COLO668 (cell line): ENCODE data around the gene TRERF1.
"Not testable (repeated sequence)": the region's sequence is repeated elsewhere in the genome, so short reads cannot be mapped to it uniquely, and the experiment has no call there.

Experiments
- DNase-seq: peaks from one replicate; lab custom pipeline; 2025; ENCODE audit not compliant: unreplicated experiment; lab: John Stamatoyannopoulos, UW

Gene TRERF1, protein sequence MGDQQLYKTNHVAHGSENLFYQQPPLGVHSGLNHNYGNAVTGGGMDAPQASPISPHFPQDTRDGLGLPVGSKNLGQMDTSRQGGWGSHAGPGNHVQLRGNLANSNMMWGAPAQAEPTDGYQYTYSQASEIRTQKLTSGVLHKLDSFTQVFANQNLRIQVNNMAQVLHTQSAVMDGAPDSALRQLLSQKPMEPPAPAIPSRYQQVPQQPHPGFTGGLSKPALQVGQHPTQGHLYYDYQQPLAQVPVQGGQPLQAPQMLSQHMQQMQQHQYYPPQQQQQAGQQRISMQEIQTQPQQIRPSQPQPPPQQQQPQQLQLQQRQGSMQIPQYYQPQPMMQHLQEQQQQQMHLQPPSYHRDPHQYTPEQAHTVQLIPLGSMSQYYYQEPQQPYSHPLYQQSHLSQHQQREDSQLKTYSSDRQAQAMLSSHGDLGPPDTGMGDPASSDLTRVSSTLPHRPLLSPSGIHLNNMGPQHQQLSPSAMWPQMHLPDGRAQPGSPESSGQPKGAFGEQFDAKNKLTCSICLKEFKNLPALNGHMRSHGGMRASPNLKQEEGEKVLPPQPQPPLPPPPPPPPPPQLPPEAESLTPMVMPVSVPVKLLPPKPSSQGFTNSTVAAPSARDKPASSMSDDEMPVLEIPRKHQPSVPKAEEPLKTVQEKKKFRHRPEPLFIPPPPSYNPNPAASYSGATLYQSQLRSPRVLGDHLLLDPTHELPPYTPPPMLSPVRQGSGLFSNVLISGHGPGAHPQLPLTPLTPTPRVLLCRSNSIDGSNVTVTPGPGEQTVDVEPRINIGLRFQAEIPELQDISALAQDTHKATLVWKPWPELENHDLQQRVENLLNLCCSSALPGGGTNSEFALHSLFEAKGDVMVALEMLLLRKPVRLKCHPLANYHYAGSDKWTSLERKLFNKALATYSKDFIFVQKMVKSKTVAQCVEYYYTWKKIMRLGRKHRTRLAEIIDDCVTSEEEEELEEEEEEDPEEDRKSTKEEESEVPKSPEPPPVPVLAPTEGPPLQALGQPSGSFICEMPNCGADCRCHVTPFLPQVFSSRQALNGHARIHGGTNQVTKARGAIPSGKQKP (N-terminal part only)

GRCh38 chr6:42451333-42452170 lies at the start of gene TRERF1:
TSS of gene TRERF1 (minus strand) at chr6:42451926. CDS start at chr6:42269590, 182,336 bp downstream.
- peak; percentile 76 for DNase-seq

- DNase-seq = no peak
Observed at GRCh38 chr6:42498473-42499128, 46.9 kb upstream of the TRERF1 start.

DNA sequence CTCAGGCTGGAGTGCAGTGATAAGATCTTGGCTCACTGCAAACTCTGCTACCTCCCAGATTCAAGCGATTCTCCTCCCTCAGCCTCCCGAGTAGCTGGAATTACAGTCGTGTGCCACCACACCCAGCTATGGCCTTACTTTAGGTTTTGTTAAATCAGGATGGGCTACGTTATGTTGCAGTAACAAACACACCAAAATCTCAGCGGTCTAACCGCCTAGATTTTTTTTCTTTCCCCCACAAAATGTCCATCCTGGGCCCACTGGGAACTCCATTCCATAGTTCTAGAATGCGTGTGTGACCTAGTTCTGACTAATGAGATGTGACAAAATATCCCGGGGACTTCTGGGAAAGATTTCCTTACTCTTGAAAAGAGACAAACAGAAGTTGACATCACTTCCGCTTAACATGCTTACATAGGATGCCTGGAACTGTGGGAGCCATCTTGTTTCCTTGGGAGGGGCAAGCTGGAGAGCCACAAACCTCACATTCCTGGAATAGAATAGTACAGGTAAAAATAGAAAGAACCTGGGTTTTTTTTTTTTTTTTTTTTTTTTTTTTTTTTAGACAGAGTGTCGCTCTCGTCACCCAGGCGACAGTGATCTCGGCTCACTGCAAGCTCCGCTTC lies 42.3 kb upstream of the TRERF1 start:
- DNase-seq = no peak

GRCh38 chr6:42488129-42488528 lies 36.4 kb upstream of the TRERF1 start:
- DNase-seq = no peak

- DNase-seq = no peak
Observed at GRCh38 chr6:42484261-42484660, 32.5 kb upstream of the TRERF1 start.

DNA sequence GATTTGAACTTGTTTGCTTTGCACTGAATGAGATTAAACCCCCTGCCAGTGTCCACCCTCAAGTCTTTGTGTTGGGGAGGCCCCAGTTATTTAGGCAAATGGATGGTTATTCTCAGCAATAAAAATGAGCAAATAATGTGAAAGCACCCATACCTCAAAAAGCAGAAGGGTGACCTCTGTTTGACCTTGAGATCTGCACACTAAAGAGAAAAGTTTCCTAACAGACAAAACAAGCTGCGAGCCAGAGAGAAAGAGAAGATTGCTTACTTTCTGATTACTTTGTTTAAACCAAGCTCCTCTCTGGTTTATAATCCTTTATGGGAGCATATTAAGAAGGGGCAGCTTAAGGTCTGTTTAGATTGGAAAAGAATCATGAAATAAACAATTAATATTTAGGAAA lies 30.4 kb upstream of the TRERF1 start:
- no peak for DNase-seq

DNA sequence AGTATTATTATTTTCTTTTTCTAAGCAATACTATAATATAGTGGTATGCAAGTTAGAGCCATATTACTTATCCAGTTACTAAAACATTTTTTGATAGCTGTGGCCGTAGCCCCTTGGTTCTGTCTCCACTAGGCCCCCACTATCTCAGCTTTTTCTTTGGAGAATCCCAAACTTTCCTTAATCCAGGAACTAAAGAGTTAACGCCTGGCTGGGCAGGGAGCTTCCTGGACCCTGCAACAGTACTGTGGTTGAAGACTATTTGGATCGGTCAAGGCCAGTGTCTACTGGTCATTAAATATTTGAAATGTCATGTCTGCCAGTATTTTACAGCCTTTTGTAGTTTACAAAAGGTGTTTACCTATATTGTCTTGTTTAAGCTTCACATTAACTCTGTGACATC lies 20.0 kb upstream of the TRERF1 start:
- DNase-seq = no peak

- no peak for DNase-seq
Observed at GRCh38 chr6:42471142-42471541, 19.4 kb upstream of the TRERF1 start.

DNA sequence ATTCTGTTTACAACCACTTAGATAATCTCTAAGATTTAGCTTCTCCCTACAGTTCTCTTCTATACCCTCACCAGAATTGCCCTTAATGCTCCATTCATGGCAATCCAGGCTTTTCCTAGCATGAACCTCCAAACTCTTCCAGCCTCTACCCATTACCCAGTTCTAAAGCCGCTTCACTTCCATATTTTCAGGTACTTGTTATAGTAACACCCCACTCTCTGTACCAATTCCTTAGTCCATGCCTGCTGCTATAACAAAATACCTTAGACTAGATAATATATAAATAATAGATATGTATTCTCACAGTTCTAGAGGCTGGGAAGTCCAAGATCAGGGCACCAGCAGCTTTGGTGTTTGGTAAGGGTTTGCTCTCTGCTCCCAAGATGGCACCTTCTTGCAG lies 16.5 kb upstream of the TRERF1 start:
- DNase-seq = no peak

- no peak for DNase-seq
Observed at GRCh38 chr6:42467651-42468050, 15.9 kb upstream of the TRERF1 start.

GRCh38 chr6:42466470-42466869 lies 14.7 kb upstream of the TRERF1 start:
- DNase-seq = not testable (repeated sequence)

DNA sequence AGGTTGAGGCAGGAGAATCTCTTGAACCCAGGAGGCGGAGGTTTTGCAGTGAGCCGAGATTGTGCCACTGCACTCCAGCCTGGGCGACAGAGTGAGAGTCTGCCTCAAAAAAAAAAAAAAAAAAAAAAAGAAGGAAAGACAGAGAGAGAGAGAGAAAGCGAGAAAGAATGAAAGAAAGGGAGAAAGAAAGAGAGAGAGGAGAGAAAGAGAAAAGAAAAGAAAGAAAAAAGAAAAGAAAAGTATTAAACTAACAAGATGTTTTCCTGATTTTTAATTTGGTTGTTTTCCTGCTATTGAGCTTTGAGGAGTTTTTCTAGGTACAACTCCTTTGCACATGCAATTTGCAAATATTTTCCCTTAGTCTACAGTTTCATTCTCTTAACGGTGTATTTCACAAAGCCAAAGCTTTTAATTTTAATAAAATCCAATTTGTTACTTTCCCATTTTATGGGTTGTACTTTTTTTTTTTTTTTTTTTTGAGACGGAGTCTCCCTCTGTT lies 10.8 kb upstream of the TRERF1 start:
- DNase-seq = no peak

GRCh38 chr6:42460883-42461282 lies 9.2 kb upstream of the TRERF1 start:
- DNase-seq = no peak

GRCh38 chr6:42459888-42460287 lies 8.2 kb upstream of the TRERF1 start:
- no peak for DNase-seq

GRCh38 chr6:42454428-42454791 lies 2.7 kb upstream of the TRERF1 start:
- DNase-seq = no peak

GRCh38 chr6:42453654-42454427 lies 2.1 kb upstream of the TRERF1 start:
- no peak for DNase-seq

DNA sequence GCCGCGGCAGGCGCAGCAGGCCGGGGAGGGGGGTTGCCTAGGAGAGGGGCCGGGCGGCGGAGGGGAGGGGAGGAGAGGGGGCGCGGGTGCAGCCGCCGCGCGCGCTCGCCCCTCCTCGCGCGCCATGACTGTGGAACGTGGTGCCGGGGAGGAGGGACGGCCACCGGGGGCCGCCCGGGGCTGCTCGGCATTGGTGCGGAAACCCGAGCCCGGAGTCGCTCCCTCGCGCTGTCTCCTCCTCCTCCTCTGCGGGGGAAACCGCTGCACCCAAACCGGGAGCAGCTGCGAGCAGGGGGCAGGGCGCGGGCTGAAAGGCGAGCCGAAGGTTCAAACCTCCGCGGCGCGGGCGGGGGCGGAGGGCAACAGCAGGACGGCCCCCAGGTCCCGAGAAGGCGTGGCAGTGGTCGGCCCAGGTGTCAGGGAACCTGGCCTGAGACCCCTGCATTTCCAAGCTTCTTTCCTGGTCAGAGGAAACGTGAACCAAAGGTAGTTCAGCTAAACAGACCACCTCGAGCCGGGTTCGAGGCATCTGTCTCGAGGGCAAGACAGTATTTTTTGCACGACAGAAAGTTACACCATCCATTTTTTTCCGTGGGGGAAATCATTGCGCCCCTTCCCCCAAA lies 1.4 kb upstream of the TRERF1 start:
- peak; percentile 86 for DNase-seq
